ENCODE measurements around the gene ACTR2.

Gene ACTR2

GRCh38 chr2:65281627-65282351 lies 54.2 kb downstream of the ACTR2 start:
- no peak for DNase-seq

- DNase-seq: no peak
Measured at GRCh38 chr2:65282477-65283053, 54.9 kb downstream of the ACTR2 start.

- no peak for DNase-seq
Measured at GRCh38 chr2:65287364-65287763, 59.7 kb downstream of the ACTR2 start.

- DNase-seq: no peak
Measured at GRCh38 chr2:65291216-65292105, 63.8 kb downstream of the ACTR2 start.

- DNase-seq: no peak
Measured at GRCh38 chr2:65292106-65292400, 64.4 kb downstream of the ACTR2 start.

- no peak for DNase-seq
Measured at GRCh38 chr2:65292461-65293011, 64.9 kb downstream of the ACTR2 start.

- DNase-seq: no peak
Measured at GRCh38 chr2:65293376-65293775, 65.7 kb downstream of the ACTR2 start.

GRCh38 chr2:65294136-65294535 lies 66.5 kb downstream of the ACTR2 start:
- no peak for DNase-seq

GRCh38 chr2:65294701-65295100 lies 67.1 kb downstream of the ACTR2 start:
- DNase-seq: no peak

GRCh38 chr2:65296971-65297370 lies 69.3 kb downstream of the ACTR2 start:
- DNase-seq: no peak

- DNase-seq: no peak
Measured at GRCh38 chr2:65297544-65297943, 69.9 kb downstream of the ACTR2 start.

GRCh38 chr2:65298089-65298488 lies 70.5 kb downstream of the ACTR2 start:
- no peak for DNase-seq

GRCh38 chr2:65299246-65299645 lies 71.6 kb downstream of the ACTR2 start:
- no peak for DNase-seq

GRCh38 chr2:65300134-65300760 lies 72.6 kb downstream of the ACTR2 start:
- DNase-seq: no peak

- DNase-seq: no peak
Measured at GRCh38 chr2:65300761-65301711, 73.4 kb downstream of the ACTR2 start.

GRCh38 chr2:65305934-65306333 lies 78.3 kb downstream of the ACTR2 start:
- no peak for DNase-seq

GRCh38 chr2:65309699-65310098 lies 82.1 kb downstream of the ACTR2 start:
- no peak for DNase-seq

- no peak for DNase-seq
Measured at GRCh38 chr2:65311049-65311448, 83.4 kb downstream of the ACTR2 start.

GRCh38 chr2:65311596-65311995 lies 84.0 kb downstream of the ACTR2 start:
- no peak for DNase-seq

GRCh38 chr2:65313126-65313953 lies 85.7 kb downstream of the ACTR2 start:
- DNase-seq: no peak

- no peak for DNase-seq
Measured at GRCh38 chr2:65313954-65314256, 86.3 kb downstream of the ACTR2 start.

Data from NCI-H187 (cell line).